Neuronal stem cell (in vitro differentiated cells): ENCODE data around the gene DTNBP1.
A peak's percentile ranks its signal among the peaks of the same experiment; 100 is the strongest.

Experiments used
- DNase-seq: peaks from one replicate; pipeline ENCODE4 v3.0.0-alpha.2; 2013; ENCODE audit warnings: low spot score
- H2AFZ ChIP-seq: one replicate; pipeline ENCODE4 v1.6.1; 2013; ENCODE audit warnings: mild to moderate bottlenecking, low read length, inconsistent platforms
- H2AK5ac ChIP-seq: 2 replicates; pipeline ENCODE4 v1.6.1; 2013; ENCODE audit warnings: low read depth, mild to moderate bottlenecking, inconsistent platforms, low read length, moderate library complexity, mixed read lengths
- H2BK120ac ChIP-seq: 2 replicates; pipeline ENCODE4 v1.6.1; 2013; ENCODE audit warnings: low read depth, mild to moderate bottlenecking, inconsistent platforms, low read length, moderate library complexity, mixed read lengths
- H2BK12ac ChIP-seq: one replicate; pipeline ENCODE4 v1.6.1; 2013; ENCODE audit warnings: low read length, inconsistent platforms
- H2BK15ac ChIP-seq: 2 replicates; pipeline ENCODE4 v1.6.1; 2013; ENCODE audit warnings: mild to moderate bottlenecking, low read length, inconsistent platforms, mixed read lengths
- H2BK5ac ChIP-seq: one replicate; pipeline ENCODE4 v1.6.1; 2013; ENCODE audit warnings: inconsistent platforms, mild to moderate bottlenecking, low read length, moderate library complexity
- H3K14ac ChIP-seq: one replicate; pipeline ENCODE4 v1.6.1; 2013; ENCODE audit warnings: low read length, inconsistent platforms
- H3K18ac ChIP-seq: 2 replicates; pipeline ENCODE4 v1.6.1; 2013; ENCODE audit warnings: low read length, inconsistent platforms
- H3K23ac ChIP-seq: 2 replicates; pipeline ENCODE4 v1.6.1; 2013; ENCODE audit warnings: low read depth, mild to moderate bottlenecking, mixed read lengths, low read length, inconsistent platforms; ENCODE audit not compliant: poor library complexity
- H3K27ac ChIP-seq: replicated peaks from 3 replicates; pipeline ENCODE4 v1.5.1; 2013; ENCODE audit warnings: low read length, inconsistent platforms
- H3K27me3 ChIP-seq, 3 experiments: 2 replicates each; pipeline ENCODE4 v1.6.1; 2013; ENCODE audit warnings: low read length in 3 of 3, mild to moderate bottlenecking in 2 of 3, inconsistent platforms in 1 of 3, low read depth in 1 of 3, mixed read lengths in 1 of 3, moderate library complexity in 1 of 3; ENCODE audit not compliant: control insufficient read depth in 3 of 3, insufficient read depth in 3 of 3
- H3K36me3 ChIP-seq, 2 donors: replicated peaks in 1 of 2; 2 replicates each; pipeline ENCODE4 v1.6.1; 2013; ENCODE audit warnings: low read length in 2 of 2; ENCODE audit not compliant: control insufficient read depth in 2 of 2, insufficient read depth in 2 of 2
- H3K4ac ChIP-seq: 2 replicates; pipeline ENCODE4 v1.6.1; 2013; ENCODE audit warnings: inconsistent platforms, mild to moderate bottlenecking, low read length, moderate library complexity
- H3K4me1 ChIP-seq, 2 donors: 1 replicate in 1 of 2; 2 replicates in 1 of 2; pipeline ENCODE4 v1.6.1; 2013; ENCODE audit warnings: low read length in 2 of 2, low read depth in 1 of 2; ENCODE audit not compliant: control insufficient read depth in 2 of 2, insufficient read depth in 1 of 2
- H3K4me2 ChIP-seq: one replicate; pipeline ENCODE4 v1.6.1; 2013; ENCODE audit warnings: mild to moderate bottlenecking, low read length, inconsistent platforms; ENCODE audit not compliant: insufficient read depth, poor library complexity, severe bottlenecking
- H3K4me3 ChIP-seq, 2 donors: 2 replicates each; pipeline ENCODE4 v1.5.1; 2013; ENCODE audit warnings: low read length in 2 of 2, mild to moderate bottlenecking in 2 of 2, inconsistent platforms in 1 of 2, moderate library complexity in 1 of 2
- H3K79me1 ChIP-seq: one replicate; pipeline ENCODE4 v1.6.1; 2013; ENCODE audit warnings: low read depth, mild to moderate bottlenecking, inconsistent platforms, low read length, moderate library complexity
- H3K9ac ChIP-seq: one replicate; pipeline ENCODE4 v1.6.1; 2013; ENCODE audit warnings: mild to moderate bottlenecking, low read depth, low read length, inconsistent platforms; ENCODE audit not compliant: poor library complexity
- H3K9me3 ChIP-seq, 2 donors: replicated peaks in 1 of 2; 2 replicates each; pipeline versions ENCODE3 to v1.6.1; 2013; ENCODE audit warnings: low read length in 2 of 2, mild to moderate bottlenecking in 2 of 2, inconsistent platforms in 1 of 2, low read depth in 1 of 2, mixed read lengths in 1 of 2, moderate library complexity in 1 of 2; ENCODE audit not compliant: control insufficient read depth in 2 of 2, insufficient read depth in 1 of 2
- H4K8ac ChIP-seq: one replicate; pipeline ENCODE4 v1.6.1; 2013; ENCODE audit warnings: low read depth, mild to moderate bottlenecking, inconsistent platforms, low read length, moderate library complexity
- H4K91ac ChIP-seq: one replicate; pipeline ENCODE4 v1.6.1; 2013; ENCODE audit warnings: low read length, low read depth, mild to moderate bottlenecking, inconsistent platforms; ENCODE audit not compliant: poor library complexity
- WGBS, 2 donors: extraction: QIAGEN DNeasy Blood & Tissue Kit; methylation state at CpG; one replicate each; pipeline ENCODE4 v1.1.7; 2013; ENCODE audit warnings: missing lambda C conversion rate in 2 of 2, mixed read lengths in 1 of 2; ENCODE audit not compliant: insufficient read length in 2 of 2, insufficient replicate concordance in 1 of 2; ENCODE audit errors: extremely low coverage in 2 of 2; 5-methylcytosine and 5-hydroxymethylcytosine counted together

The DTNBP1 gene

GRCh38 chr6:15561447-15562199, 101.2 kb downstream of the DTNBP1 start:
- H4K8ac ChIP-seq, result no peak overlapping the region
- no peaks in the 10 kb centered on the region for H3K4me1 ChIP-seq
- no peak overlapping the region for H3K27ac ChIP-seq
- no peak overlapping the region for H2BK15ac ChIP-seq
- no peaks in the 10 kb centered on the region for H3K27me3 ChIP-seq
- no peak for DNase-seq
- H2BK12ac ChIP-seq, result no peak overlapping the region
- no CpG with 5 or more reads among the region's 3 CpGs for WGBS, 2 donors
- no peak overlapping the region for H3K14ac ChIP-seq
- H2AK5ac ChIP-seq, result no peak overlapping the region
- no peaks in the 10 kb centered on the region for H3K79me1 ChIP-seq
- no peak overlapping the region for H2BK5ac ChIP-seq
- no peaks in the 10 kb centered on the region for H3K9me3 ChIP-seq
- no peak overlapping the region for H2AFZ ChIP-seq
- no peak overlapping the region for H3K4me3 ChIP-seq
- H3K4ac ChIP-seq, result no peak overlapping the region
- H4K91ac ChIP-seq, result no peak overlapping the region
- no peak overlapping the region for H2BK120ac ChIP-seq
- no peaks in the 10 kb centered on the region for H3K36me3 ChIP-seq
- no peak overlapping the region for H3K23ac ChIP-seq
- H3K9ac ChIP-seq, result no peak overlapping the region
- H3K18ac ChIP-seq, result no peak overlapping the region
- no peak overlapping the region for H3K4me2 ChIP-seq

DNA sequence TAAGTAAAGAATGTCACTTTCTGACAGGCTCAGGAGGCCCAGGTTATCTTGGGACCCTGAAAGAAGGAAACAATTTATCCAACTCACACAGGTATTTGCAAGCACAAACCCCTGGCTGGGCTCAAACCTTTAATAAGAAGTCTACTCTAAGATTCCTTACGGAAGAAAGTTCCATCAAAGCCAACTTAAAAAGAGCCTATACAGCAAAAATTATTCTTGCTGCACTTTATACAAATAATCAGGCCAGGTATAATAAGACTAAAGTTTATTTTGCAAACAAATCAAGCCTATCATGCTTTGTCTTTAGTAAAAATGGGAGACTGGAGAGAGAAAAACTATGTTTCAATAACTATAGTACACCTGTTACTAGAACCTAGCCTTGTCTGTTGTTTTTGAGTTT, 102.1 kb downstream of the DTNBP1 start:
- Histone ChIP-seq H3K23ac (no peak overlapping the region), H3K9ac (no peak overlapping the region), H3K4me1 (no peaks in the 10 kb centered on the region), H2AFZ (no peak overlapping the region), H4K91ac (no peak overlapping the region), H2AK5ac (no peak overlapping the region), H2BK120ac (no peak overlapping the region), H3K4me3 (no peak overlapping the region), H3K36me3 (no peaks in the 10 kb centered on the region), H4K8ac (no peak overlapping the region), H3K79me1 (no peaks in the 10 kb centered on the region), H3K4me2 (no peak overlapping the region), H3K18ac (no peak overlapping the region), H2BK12ac (no peak overlapping the region), H2BK15ac (no peak overlapping the region), H3K4ac (no peak overlapping the region), H3K27ac (no peak overlapping the region), H2BK5ac (no peak overlapping the region), H3K14ac (no peak overlapping the region), H3K27me3 (no peaks in the 10 kb centered on the region), H3K9me3 (no peaks in the 10 kb centered on the region)
- no peak for DNase-seq
- no CpG with 5 or more reads among the region's 1 CpG for WGBS, 2 donors

- DNase-seq, result no peak
- H2AFZ ChIP-seq, result no peak overlapping the region
Observed at GRCh38 chr6:15557174-15557573, 105.7 kb downstream of the DTNBP1 start.

GRCh38 chr6:15556711-15557110, 106.1 kb downstream of the DTNBP1 start:
- Histone ChIP-seq H3K4me2 (no peak overlapping the region), H3K27me3 (no peaks in the 10 kb centered on the region), H3K36me3 (no peaks in the 10 kb centered on the region), H2BK120ac (no peak overlapping the region), H3K4me1 (peaks cover 2 to 4% of the 10 kb centered on the region in 2 donors), H4K91ac (no peak overlapping the region), H2BK5ac (no peak overlapping the region), H3K9ac (no peak overlapping the region), H3K27ac (no peak overlapping the region), H2BK15ac (no peak overlapping the region), H2BK12ac (no peak overlapping the region), H3K4ac (no peak overlapping the region), H3K9me3 (no peaks in the 10 kb centered on the region), H4K8ac (no peak overlapping the region), H2AFZ (no peak overlapping the region), H3K23ac (no peak overlapping the region), H2AK5ac (no peak overlapping the region), H3K4me3 (no peak overlapping the region), H3K18ac (peak overlapping the region; percentile 13), H3K79me1 (no peaks in the 10 kb centered on the region), H3K14ac (no peak overlapping the region)
- no CpG with 5 or more reads among the region's 1 CpG for WGBS, 2 donors
- no peak for DNase-seq

More at GRCh38 chr6:15557174-15557573, 105.7 kb downstream of the DTNBP1 start:
- H3K79me1 ChIP-seq, result no peaks in the 10 kb centered on the region
- H3K23ac ChIP-seq, result no peak overlapping the region
- no peak overlapping the region for H3K18ac ChIP-seq
- no peak overlapping the region for H2BK12ac ChIP-seq
- no peak overlapping the region for H2BK5ac ChIP-seq
- H3K4ac ChIP-seq, result no peak overlapping the region
- no peaks in the 10 kb centered on the region for H3K9me3 ChIP-seq
- no peak overlapping the region for H4K91ac ChIP-seq
- H3K4me1 ChIP-seq, result peaks cover 0 to 2% of the 10 kb centered on the region in 2 donors
- no peak overlapping the region for H4K8ac ChIP-seq
- H2BK15ac ChIP-seq, result no peak overlapping the region
- H3K27ac ChIP-seq, result no peak overlapping the region
- H2AK5ac ChIP-seq, result no peak overlapping the region
- H3K4me3 ChIP-seq, result no peak overlapping the region
- no peaks in the 10 kb centered on the region for H3K36me3 ChIP-seq
- no peak overlapping the region for H2BK120ac ChIP-seq
- H3K4me2 ChIP-seq, result no peak overlapping the region
- H3K27me3 ChIP-seq, result no peaks in the 10 kb centered on the region
- no peak overlapping the region for H3K9ac ChIP-seq
- no peak overlapping the region for H3K14ac ChIP-seq
